ENCODE measurements around the gene TRPT1. TPM values are rescaled to one million over a fixed set of nuclear protein-coding genes. Genes with fewer than 3 reads are reported as not detected.

TRPT1 gene
- total and polyA plus RNA-seq, 2 experiments from 2014 or later: 50.7 to 66.0 TPM

- H3K4me1 ChIP-seq (ENCODE audit: insufficient read depth): 0 out of 2 replicates have a peak, but pooled peaks cover 10% of the 10 kb centered on the region
- no peaks in the 10 kb centered on the region; the same call in 1 of the 2 replicates for H3K36me3 ChIP-seq (ENCODE audit: low read depth)
- WGBS, 2 experiments (ENCODE audit: low coverage in 1 of 2, low lambda C conversion rate in 2 of 2, missing lambda C conversion rate in 2 of 2): 1 to 2% methylated on average over 29 to 45 of the region's 46 CpGs
These were observed 20.0 kb upstream of the TRPT1 start for GRCh38 chr11:64245797-64246620.

GRCh38 chr11:64245401-64245796, 19.4 kb upstream of the TRPT1 start:
- WGBS, 2 experiments (ENCODE audit: low coverage in 1 of 2, low lambda C conversion rate in 2 of 2, missing lambda C conversion rate in 2 of 2): 0 to 1% methylated on average over 2 to 5 of the region's 6 CpGs
- H2AFZ ChIP-seq: no peak overlapping the region
- DNase-seq: no peak

More at GRCh38 chr11:64245797-64246620, 20.0 kb upstream of the TRPT1 start:
- Histone ChIP-seq H3K4me2 (ENCODE audit: unreplicated experiment) (peak overlapping the region; percentile 81), H3K27ac (peak overlapping the region; percentile 88), H3K9ac (peak overlapping the region; percentile 92), H2AFZ (peak overlapping the region; percentile 46; the same call in 1 of the 2 replicates), H3K79me2 (ENCODE audit: insufficient read depth) (peaks cover 46% of the 10 kb centered on the region), H4K20me1 (ENCODE audit: insufficient read depth) (no peaks in the 10 kb centered on the region), H3K9me2 (ENCODE audit: insufficient read depth) (no peaks in the 10 kb centered on the region), H3K27me3 (replicated peaks; ENCODE audit: insufficient read depth) (no peaks in the 10 kb centered on the region), H3K9me3 (ENCODE audit: low read depth) (no peaks in the 10 kb centered on the region), H3F3A (ENCODE audit: insufficient read depth) (peaks cover 14% of the 10 kb centered on the region; the same call in 1 of the 2 replicates), H3K4me3 (peak overlapping the region; percentile 100)
- in situ Hi-C loops (cut with MboI): no loop called here
- DNase-seq: peak; percentile 98
- TF ChIP-seq EZH2 (IDR thresholded peaks at IDR 0.05; ENCODE audit: insufficient read depth, poor library complexity, severe bottlenecking) (no peak), EZH2phosphoT487 (IDR thresholded peaks at IDR 0.05; ENCODE audit: insufficient read depth, low read depth) (no peak)

GRCh38 chr11:64244966-64245365, 19.0 kb upstream of the TRPT1 start:
- Histone ChIP-seq H3K79me2 (ENCODE audit: insufficient read depth) (peaks cover 46% of the 10 kb centered on the region), H3F3A (ENCODE audit: insufficient read depth) (peaks cover 20% of the 10 kb centered on the region), H3K9me3 (ENCODE audit: low read depth) (no peaks in the 10 kb centered on the region), H2AFZ (no peak overlapping the region), H3K27ac (peak overlapping the region; percentile 88), H3K36me3 (ENCODE audit: low read depth) (no peaks in the 10 kb centered on the region; the same call in 1 of the 2 replicates), H3K27me3 (replicated peaks; ENCODE audit: insufficient read depth) (no peaks in the 10 kb centered on the region), H3K9ac (peak overlapping the region; percentile 92), H3K4me1 (ENCODE audit: insufficient read depth) (peaks cover 15% of the 10 kb centered on the region), H4K20me1 (ENCODE audit: insufficient read depth) (no peaks in the 10 kb centered on the region), H3K9me2 (ENCODE audit: insufficient read depth) (no peaks in the 10 kb centered on the region), H3K4me3 (peak overlapping the region; percentile 100), H3K4me2 (ENCODE audit: unreplicated experiment) (peak overlapping the region; percentile 81)
- no peak for DNase-seq
- TF ChIP-seq EZH2phosphoT487 (IDR thresholded peaks at IDR 0.05; ENCODE audit: insufficient read depth, low read depth) (no peak), EZH2 (IDR thresholded peaks at IDR 0.05; ENCODE audit: insufficient read depth, poor library complexity, severe bottlenecking) (no peak)
- in situ Hi-C loops (cut with MboI): no loop called here
- 50% methylated on average over 6 of the region's 6 CpGs for WGBS, 2 experiments (ENCODE audit: low coverage in 1 of 2, low lambda C conversion rate in 2 of 2, missing lambda C conversion rate in 2 of 2)

More at GRCh38 chr11:64245401-64245796, 19.4 kb upstream of the TRPT1 start:
- no peaks in the 10 kb centered on the region for H4K20me1 ChIP-seq (ENCODE audit: insufficient read depth)
- H3K27ac ChIP-seq: peak overlapping the region; percentile 88
- H3K36me3 ChIP-seq (ENCODE audit: low read depth): no peaks in the 10 kb centered on the region; the same call in 1 of the 2 replicates
- peak overlapping the region; percentile 100 for H3K4me3 ChIP-seq
- H3F3A ChIP-seq (ENCODE audit: insufficient read depth): peaks cover 15% of the 10 kb centered on the region
- H3K4me1 ChIP-seq (ENCODE audit: insufficient read depth): peaks cover 11% of the 10 kb centered on the region
- H3K9me2 ChIP-seq (ENCODE audit: insufficient read depth): no peaks in the 10 kb centered on the region
- H3K79me2 ChIP-seq (ENCODE audit: insufficient read depth): peaks cover 46% of the 10 kb centered on the region
- in situ Hi-C loops (cut with MboI): no loop called here
- TF ChIP-seq EZH2phosphoT487 (IDR thresholded peaks at IDR 0.05; ENCODE audit: insufficient read depth, low read depth) (no peak), EZH2 (IDR thresholded peaks at IDR 0.05; ENCODE audit: insufficient read depth, poor library complexity, severe bottlenecking) (no peak)
- peak overlapping the region; percentile 81 for H3K4me2 ChIP-seq (ENCODE audit: unreplicated experiment)
- H3K9me3 ChIP-seq (ENCODE audit: low read depth): no peaks in the 10 kb centered on the region
- H3K9ac ChIP-seq: peak overlapping the region; percentile 92
- H3K27me3 ChIP-seq (replicated peaks; ENCODE audit: insufficient read depth): no peaks in the 10 kb centered on the region

- Histone ChIP-seq H3K9me2 (ENCODE audit: insufficient read depth) (no peaks in the 10 kb centered on the region), H4K20me1 (ENCODE audit: insufficient read depth) (no peaks in the 10 kb centered on the region), H2AFZ (no peak overlapping the region), H3K4me1 (ENCODE audit: insufficient read depth) (peaks cover 15% of the 10 kb centered on the region), H3K9ac (no peak overlapping the region), H3K27ac (no peak overlapping the region), H3K36me3 (ENCODE audit: low read depth) (no peaks in the 10 kb centered on the region; the same call in 1 of the 2 replicates), H3K4me2 (ENCODE audit: unreplicated experiment) (peak overlapping the region; percentile 21), H3K9me3 (ENCODE audit: low read depth) (no peaks in the 10 kb centered on the region), H3K4me3 (no peak overlapping the region), H3F3A (ENCODE audit: insufficient read depth) (peaks cover 23% of the 10 kb centered on the region), H3K79me2 (ENCODE audit: insufficient read depth) (peaks cover 46% of the 10 kb centered on the region), H3K27me3 (replicated peaks; ENCODE audit: insufficient read depth) (no peaks in the 10 kb centered on the region)
- TF ChIP-seq EZH2phosphoT487 (IDR thresholded peaks at IDR 0.05; ENCODE audit: insufficient read depth, low read depth): no peak
- no peak for TF ChIP-seq EZH2 (IDR thresholded peaks at IDR 0.05; ENCODE audit: insufficient read depth, poor library complexity, severe bottlenecking)
- in situ Hi-C loops (cut with MboI): no loop called here
- 51 to 54% methylated on average over 5 of the region's 5 CpGs for WGBS, 2 experiments (ENCODE audit: low coverage in 1 of 2, low lambda C conversion rate in 2 of 2, missing lambda C conversion rate in 2 of 2)
- DNase-seq: no peak
These were observed 18.1 kb upstream of the TRPT1 start for GRCh38 chr11:64244107-64244506.

All from GM23248 (cell line).